Neural cell (in vitro differentiated cells): ENCODE data around the gene SLCO1A2.

ENCODE experiments used
- EP300 ChIP-seq: fragments of 450-650 bp; conservative IDR thresholded peaks from 2 replicates; pipeline ENCODE4 v1.6.1; 2014; ENCODE audit warnings: antibody characterized with exemption, mild to moderate bottlenecking, moderate library complexity; ENCODE audit not compliant: poor library complexity, severe bottlenecking
- MXI1 ChIP-seq: fragments of 450-650 bp; conservative IDR thresholded peaks from 2 replicates; pipeline ENCODE4 v1.6.1; 2014; ENCODE audit warnings: antibody characterized with exemption, mild to moderate bottlenecking; ENCODE audit not compliant: poor library complexity, severe bottlenecking
- RAD21 ChIP-seq: fragments of 450-650 bp; conservative IDR thresholded peaks from 2 replicates; pipeline ENCODE4 v1.6.1; 2014; ENCODE audit warnings: antibody characterized with exemption, mild to moderate bottlenecking, moderate library complexity
- TF ChIP-seq, protein P1 (sequence below): fragments of 450-650 bp; IDR thresholded peaks from 2 replicates; pipeline ENCODE4 v1.5.1; 2014; ENCODE audit warnings: antibody characterized with exemption, mild to moderate bottlenecking, moderate library complexity; ENCODE audit not compliant: poor library complexity, severe bottlenecking

DNA sequence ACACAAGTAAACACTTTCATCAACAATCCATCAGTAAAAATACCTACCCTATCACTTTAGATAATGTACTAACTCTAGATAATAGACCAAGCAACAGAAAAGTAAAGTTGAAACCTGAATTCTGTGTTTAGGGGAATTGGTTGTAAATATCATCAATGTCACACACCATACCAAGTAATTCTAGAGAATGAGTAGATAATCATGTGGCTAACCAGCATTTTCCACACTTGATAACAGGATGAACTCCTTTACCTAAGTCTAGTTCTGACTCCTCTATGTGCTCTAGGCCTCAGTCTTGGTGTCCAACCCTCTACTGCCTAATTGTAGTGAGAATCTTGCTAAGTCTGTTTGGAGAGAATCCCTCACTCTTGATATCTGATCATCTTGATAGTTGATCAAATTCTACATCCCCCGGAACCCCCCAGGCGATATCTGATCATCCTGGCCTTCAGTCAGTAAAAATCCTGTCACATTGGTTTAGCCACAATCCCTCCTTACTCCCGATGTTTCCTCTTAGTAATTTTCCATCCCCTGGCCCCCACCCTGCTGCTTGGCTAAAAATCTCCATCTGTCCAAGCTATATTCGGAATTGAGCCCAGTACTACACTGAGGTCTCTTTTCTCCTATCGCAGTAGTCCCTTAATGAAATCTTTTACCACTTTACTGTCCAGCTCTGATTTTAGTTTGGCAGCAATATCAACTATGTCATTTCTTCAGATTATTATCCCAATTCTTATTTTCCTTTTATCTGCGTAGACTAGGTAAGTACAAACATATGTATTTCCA, 3.4 kb upstream of the SLCO1A2 start:
- TF ChIP-seq RAD21 (no peak), MXI1 (no peak), EP300 (no peak)
- TF ChIP-seq, protein P1, sequence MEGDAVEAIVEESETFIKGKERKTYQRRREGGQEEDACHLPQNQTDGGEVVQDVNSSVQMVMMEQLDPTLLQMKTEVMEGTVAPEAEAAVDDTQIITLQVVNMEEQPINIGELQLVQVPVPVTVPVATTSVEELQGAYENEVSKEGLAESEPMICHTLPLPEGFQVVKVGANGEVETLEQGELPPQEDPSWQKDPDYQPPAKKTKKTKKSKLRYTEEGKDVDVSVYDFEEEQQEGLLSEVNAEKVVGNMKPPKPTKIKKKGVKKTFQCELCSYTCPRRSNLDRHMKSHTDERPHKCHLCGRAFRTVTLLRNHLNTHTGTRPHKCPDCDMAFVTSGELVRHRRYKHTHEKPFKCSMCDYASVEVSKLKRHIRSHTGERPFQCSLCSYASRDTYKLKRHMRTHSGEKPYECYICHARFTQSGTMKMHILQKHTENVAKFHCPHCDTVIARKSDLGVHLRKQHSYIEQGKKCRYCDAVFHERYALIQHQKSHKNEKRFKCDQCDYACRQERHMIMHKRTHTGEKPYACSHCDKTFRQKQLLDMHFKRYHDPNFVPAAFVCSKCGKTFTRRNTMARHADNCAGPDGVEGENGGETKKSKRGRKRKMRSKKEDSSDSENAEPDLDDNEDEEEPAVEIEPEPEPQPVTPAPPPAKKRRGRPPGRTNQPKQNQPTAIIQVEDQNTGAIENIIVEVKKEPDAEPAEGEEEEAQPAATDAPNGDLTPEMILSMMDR: no peak
